ENCODE measurements around the gene MEPE.

DNA sequence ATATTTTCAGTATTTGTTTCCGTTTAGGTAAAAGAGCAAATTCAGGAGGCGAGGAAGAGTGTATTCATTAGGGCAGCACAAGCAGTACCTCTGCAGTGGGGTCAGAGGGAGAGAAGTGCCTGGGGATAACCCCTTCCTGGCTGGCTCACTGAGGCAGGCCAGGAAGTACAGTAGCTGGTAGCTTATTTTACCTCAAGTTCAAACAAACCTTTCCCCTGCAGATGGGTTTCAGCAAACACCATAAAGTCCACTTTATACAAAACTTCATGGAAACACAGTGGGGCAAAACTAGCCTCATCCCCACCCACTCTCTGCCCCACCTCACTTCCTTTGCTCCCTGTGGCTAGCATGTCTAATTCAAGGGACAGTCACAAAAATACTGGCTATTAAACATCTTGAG, 29.5 kb downstream of the MEPE start:
- TF ChIP-seq, protein P1, sequence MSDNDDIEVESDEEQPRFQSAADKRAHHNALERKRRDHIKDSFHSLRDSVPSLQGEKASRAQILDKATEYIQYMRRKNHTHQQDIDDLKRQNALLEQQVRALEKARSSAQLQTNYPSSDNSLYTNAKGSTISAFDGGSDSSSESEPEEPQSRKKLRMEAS (IDR thresholded peaks at IDR 0.05; ENCODE audit: low read depth, low read length) = no peak
- TF ChIP-seq, protein P2, sequence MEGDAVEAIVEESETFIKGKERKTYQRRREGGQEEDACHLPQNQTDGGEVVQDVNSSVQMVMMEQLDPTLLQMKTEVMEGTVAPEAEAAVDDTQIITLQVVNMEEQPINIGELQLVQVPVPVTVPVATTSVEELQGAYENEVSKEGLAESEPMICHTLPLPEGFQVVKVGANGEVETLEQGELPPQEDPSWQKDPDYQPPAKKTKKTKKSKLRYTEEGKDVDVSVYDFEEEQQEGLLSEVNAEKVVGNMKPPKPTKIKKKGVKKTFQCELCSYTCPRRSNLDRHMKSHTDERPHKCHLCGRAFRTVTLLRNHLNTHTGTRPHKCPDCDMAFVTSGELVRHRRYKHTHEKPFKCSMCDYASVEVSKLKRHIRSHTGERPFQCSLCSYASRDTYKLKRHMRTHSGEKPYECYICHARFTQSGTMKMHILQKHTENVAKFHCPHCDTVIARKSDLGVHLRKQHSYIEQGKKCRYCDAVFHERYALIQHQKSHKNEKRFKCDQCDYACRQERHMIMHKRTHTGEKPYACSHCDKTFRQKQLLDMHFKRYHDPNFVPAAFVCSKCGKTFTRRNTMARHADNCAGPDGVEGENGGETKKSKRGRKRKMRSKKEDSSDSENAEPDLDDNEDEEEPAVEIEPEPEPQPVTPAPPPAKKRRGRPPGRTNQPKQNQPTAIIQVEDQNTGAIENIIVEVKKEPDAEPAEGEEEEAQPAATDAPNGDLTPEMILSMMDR (IDR thresholded peaks at IDR 0.05; ENCODE audit: low read depth, low read length) = no peak
- TF ChIP-seq POLR2A (IDR thresholded peaks at IDR 0.05; ENCODE audit: extremely low read depth, insufficient read length) = no peak

Data from NB4 (cell line).